Measurements from ENCODE around the gene RAB40C. TPM values are rescaled to one million over a fixed set of nuclear protein-coding genes. Genes with fewer than 3 reads are reported as not detected.

Gene RAB40C
- total RNA-seq, 1 experiment from 2014 or later, result 5.5 TPM

- no peak for DNase-seq (ENCODE audit: low read depth)
Observed at GRCh38 chr16:559021-559380, 30.9 kb upstream of the RAB40C start.

GRCh38 chr16:559411-560203, 30.3 kb upstream of the RAB40C start:
- DNase-seq (ENCODE audit: low read depth), result no peak

GRCh38 chr16:560204-560700, 29.6 kb upstream of the RAB40C start, which contains the start of gene PRR35:
PRR35 (plus strand) TSS chr16:560394; CDS start chr16:563295, 2,901 bp downstream.
- no peak for DNase-seq (ENCODE audit: low read depth)

- no peak for DNase-seq (ENCODE audit: low read depth)
Observed at GRCh38 chr16:560701-561412, 29.0 kb upstream of the RAB40C start.

GRCh38 chr16:561413-561794, 28.5 kb upstream of the RAB40C start:
- DNase-seq (ENCODE audit: low read depth), result no peak

GRCh38 chr16:561957-562938, 27.6 kb upstream of the RAB40C start:
- DNase-seq (ENCODE audit: low read depth), result no peak

GRCh38 chr16:563072-563644, 26.7 kb upstream of the RAB40C start:
- DNase-seq (ENCODE audit: low read depth), result no peak

GRCh38 chr16:564690-565418, 25.0 kb upstream of the RAB40C start:
- DNase-seq (ENCODE audit: low read depth), result no peak

GRCh38 chr16:565419-566330, 24.2 kb upstream of the RAB40C start:
- DNase-seq (ENCODE audit: low read depth), result no peak

- DNase-seq (ENCODE audit: low read depth), result peak; percentile 39
Observed at GRCh38 chr16:566475-567372, 23.1 kb upstream of the RAB40C start, which contains the start of gene NHLRC4. NHLRC4 (plus strand) TSS chr16:567005; CDS start chr16:568048, 1,043 bp downstream.

GRCh38 chr16:567373-568256, 22.3 kb upstream of the RAB40C start:
- DNase-seq (ENCODE audit: low read depth), result no peak

GRCh38 chr16:568401-569258, 21.2 kb upstream of the RAB40C start:
- no peak for DNase-seq (ENCODE audit: low read depth)

GRCh38 chr16:569445-570254, 20.2 kb upstream of the RAB40C start, which contains the start of gene PIGQ:
PIGQ (plus strand) TSS chr16:569968; CDS start chr16:574075, 4,107 bp downstream.
- peak; percentile 63 for DNase-seq (ENCODE audit: low read depth)

- no peak for DNase-seq (ENCODE audit: low read depth)
Observed at GRCh38 chr16:572865-573650, 16.8 kb upstream of the RAB40C start.

Data from RPMI7951 (cell line).